Lower lobe of right lung (tissue), 2 donors: ENCODE data around the gene UPB1. TPM values are rescaled to one million over a fixed set of nuclear protein-coding genes. Genes with fewer than 3 reads are reported as not detected.

ENCODE experiments used
- ATAC-seq, 2 donors: fragments of 200-7000 bp; cut with Tn5 transposase; one replicate each; pipeline ENCODE4 v1.9.1; 2020 to 2022; ENCODE audit warnings: mild to moderate bottlenecking in 2 of 2, moderate library complexity in 2 of 2
- DNase-seq: peaks from one replicate; pipeline ENCODE4 v3.0.0-alpha.2; 2020
- H3K27ac ChIP-seq: fragments of 200-600 bp; one replicate; pipeline ENCODE4 v1.8.0; 2022
- H3K27me3 ChIP-seq: fragments of 200-600 bp; one replicate; pipeline ENCODE4 v1.8.0; 2022; ENCODE audit warnings: low read depth
- H3K36me3 ChIP-seq: fragments of 200-600 bp; one replicate; pipeline ENCODE4 v1.8.0; 2022; ENCODE audit warnings: mild to moderate bottlenecking
- H3K4me1 ChIP-seq: fragments of 200-600 bp; one replicate; pipeline ENCODE4 v1.8.0; 2022
- H3K4me3 ChIP-seq: fragments of 200-600 bp; one replicate; pipeline ENCODE4 v1.8.0; 2022; ENCODE audit warnings: mild to moderate bottlenecking
- H3K9me3 ChIP-seq: fragments of 200-600 bp; one replicate; pipeline ENCODE4 v1.8.0; 2022
- CTCF ChIP-seq: fragments of 200-600 bp; IDR thresholded peaks from one replicate; pipeline ENCODE4 v1.8.0; 2022; ENCODE audit warnings: antibody characterized with exemption, mild to moderate bottlenecking
- intact Hi-C: fragments of 100-400 bp; cut with DNase I; formaldehyde crosslinking; loops from one replicate; pipeline ENCODE4 v1.11.0; 2022
- total RNA-seq: library from RNA; stranded (reverse); fragmentation: NEBNext Ultra II Directional; extraction: Animal tissue kit (Norgen Biotek cat#: 25700); gene quantifications from one replicate; pipeline ENCODE4 v1.2.1, GENCODE V29; 2021
- donor health status: DM: no; HTN: yes; CAD: no; lungs with severe emphysema.

UPB1 gene
- total RNA-seq, 1 donor from 2014 or later: 1.2 TPM

GRCh38 chr22:24460418-24461089 is 34.6 kb upstream of the UPB1 start:
- Histone ChIP-seq H3K4me3 (no peak overlapping the region), H3K27ac (no peak overlapping the region), H3K27me3 (no peaks in the 10 kb centered on the region), H3K9me3 (no peaks in the 10 kb centered on the region), H3K4me1 (peaks cover 36% of the 10 kb centered on the region), H3K36me3 (no peaks in the 10 kb centered on the region)
- no peak for DNase-seq
- ATAC-seq: peak; percentile 43 to 57
- TF ChIP-seq CTCF: no peak
- intact Hi-C loops: no loop called here

- Histone ChIP-seq H3K36me3 (no peaks in the 10 kb centered on the region), H3K27ac (no peak overlapping the region), H3K4me3 (no peak overlapping the region), H3K27me3 (no peaks in the 10 kb centered on the region), H3K9me3 (no peaks in the 10 kb centered on the region), H3K4me1 (peaks cover 48% of the 10 kb centered on the region)
- peak; percentile 18 to 36 for ATAC-seq
- intact Hi-C loops: no loop called here
- no peak for TF ChIP-seq CTCF
- DNase-seq: no peak
These were observed 31.9 kb upstream of the UPB1 start for GRCh38 chr22:24463071-24463760.

- Histone ChIP-seq H3K27ac (no peak overlapping the region), H3K4me1 (peaks cover 35% of the 10 kb centered on the region), H3K27me3 (no peaks in the 10 kb centered on the region), H3K4me3 (no peak overlapping the region), H3K36me3 (no peaks in the 10 kb centered on the region), H3K9me3 (no peaks in the 10 kb centered on the region)
- intact Hi-C loops: no loop called here
- ATAC-seq: no peak
- DNase-seq: no peak
- TF ChIP-seq CTCF: no peak
These were observed 29.6 kb upstream of the UPB1 start for GRCh38 chr22:24465566-24465965.

- Histone ChIP-seq H3K27ac (no peak overlapping the region), H3K9me3 (no peaks in the 10 kb centered on the region), H3K4me1 (peaks cover 31% of the 10 kb centered on the region), H3K4me3 (no peak overlapping the region), H3K27me3 (no peaks in the 10 kb centered on the region), H3K36me3 (no peaks in the 10 kb centered on the region)
- intact Hi-C loops: no loop called here
- DNase-seq (no peak), ATAC-seq (no peak)
- no peak for TF ChIP-seq CTCF
These were observed 29.2 kb upstream of the UPB1 start for GRCh38 chr22:24465975-24466374.

- H3K27ac ChIP-seq: peak overlapping the region; percentile 20
- DNase-seq: no peak
These were observed 28.3 kb upstream of the UPB1 start for GRCh38 chr22:24466716-24467328.

More at GRCh38 chr22:24466716-24467328, 28.3 kb upstream of the UPB1 start:
- Histone ChIP-seq H3K9me3 (no peaks in the 10 kb centered on the region), H3K36me3 (no peaks in the 10 kb centered on the region), H3K4me1 (peaks cover 25% of the 10 kb centered on the region), H3K4me3 (no peak overlapping the region), H3K27me3 (no peaks in the 10 kb centered on the region)
- peak in 1 of 2 donors; percentile 32 for ATAC-seq
- intact Hi-C loops: no loop called here
- TF ChIP-seq CTCF: no peak
